GM12878 (cell line): ENCODE data around the gene WWOX. TPM values are rescaled to one million over a fixed set of nuclear protein-coding genes. Genes with fewer than 3 reads are reported as not detected.

Experiments
- ATAC-seq: fragments of 200-7000 bp; cut with Tn5 transposase; 3 replicates; pipeline ENCODE4 v1.9.1; 2020; ENCODE audit warnings: mild to moderate bottlenecking, moderate library complexity
- BruUV-seq: library from RNA; stranded (reverse); fragments of 400-500 nt; replicated peaks from 2 replicates; lab custom pipeline; 2021; lab: Mats Ljungman, UMichigan
- CTCF ChIA-PET: fragments of 300-600 bp; sonication (Branson Sonifier 250); formaldehyde crosslinking; extraction: SDS; loops from one replicate; lab custom pipeline; 2021; ENCODE audit warnings: inconsistent platforms; lab: Yijun Ruan, JAX
- POLR2A ChIA-PET: fragments of 350-600 bp; formaldehyde crosslinking; extraction: SDS; loops from one replicate; lab custom pipeline; 2021; ENCODE audit warnings: inconsistent platforms; lab: Charles Lee
- RAD21 ChIA-PET: fragments of 300-600 bp; sonication (Branson Sonifier 250); formaldehyde crosslinking; loops from one replicate; lab custom pipeline; 2023; ENCODE audit warnings: antibody characterized with exemption; ENCODE audit not compliant: unreplicated experiment; lab: Charles Lee
- SMC1A ChIA-PET: fragments of 300-600 bp; sonication (Branson Sonifier 250); formaldehyde crosslinking; loops from one replicate; lab custom pipeline; 2023; ENCODE audit not compliant: unreplicated experiment, uncharacterized antibody; lab: Charles Lee
- DNase-seq: peaks from one replicate; pipeline ENCODE4 v3.0.0-alpha.2; 2011; ENCODE audit warnings: low read depth, low spot score
- FAIRE-seq: peaks from 3 replicates; lab custom pipeline; 2011; peaks lifted over from hg19 to GRCh38; lab: Jason Lieb, UNC
- H2AFZ ChIP-seq: 2 replicates; pipeline ENCODE4 v1.6.0; 2011; ENCODE audit warnings: low read depth, low read length, control low read depth; ENCODE audit not compliant: control insufficient read depth
- H3K27ac ChIP-seq: 2 replicates; pipeline ENCODE4 v1.5.1; 2011; ENCODE audit warnings: control low read depth; ENCODE audit not compliant: control insufficient read depth, insufficient read depth
- H3K27me3 ChIP-seq, 2 experiments: replicated peaks in 1 of 2; 2 replicates each; pipeline versions ENCODE4 v1.6.0 to v1.6.1; 2011; ENCODE audit warnings: low read length in 1 of 2; ENCODE audit not compliant: control insufficient read depth in 2 of 2, insufficient read depth in 2 of 2
- H3K36me3 ChIP-seq, 2 experiments: 2 replicates each; pipeline ENCODE4 v1.5.1; 2011; ENCODE audit warnings: low read length in 1 of 2; ENCODE audit not compliant: control insufficient read depth in 2 of 2, insufficient read depth in 2 of 2
- H3K4me1 ChIP-seq: 2 replicates; pipeline ENCODE4 v1.6.1; 2011; ENCODE audit warnings: mild to moderate bottlenecking, low read length, moderate library complexity, mixed read lengths; ENCODE audit not compliant: control insufficient read depth, insufficient read depth
- H3K4me2 ChIP-seq: 2 replicates; pipeline ENCODE4 v1.6.0; 2011; ENCODE audit warnings: control low read depth; ENCODE audit not compliant: control insufficient read depth, insufficient read depth
- H3K4me3 ChIP-seq: fragments of 200-600 bp; sonication (generic); 2 replicates; pipeline ENCODE4 v1.5.1; 2016
- H3K79me2 ChIP-seq: 2 replicates; pipeline ENCODE4 v1.6.0; 2011; ENCODE audit warnings: low read length; ENCODE audit not compliant: control insufficient read depth, insufficient read depth
- H3K9ac ChIP-seq: 2 replicates; pipeline ENCODE4 v1.8.0; 2011; ENCODE audit warnings: low read length, control low read depth, mixed read lengths; ENCODE audit not compliant: control insufficient read depth, insufficient read depth
- H3K9me3 ChIP-seq: replicated peaks from 3 replicates; pipeline ENCODE4 v1.5.1; 2011; ENCODE audit warnings: mild to moderate bottlenecking, low read length; ENCODE audit not compliant: control insufficient read depth, insufficient read depth
- H4K20me1 ChIP-seq: 2 replicates; pipeline ENCODE4 v1.6.0; 2011; ENCODE audit not compliant: control insufficient read depth, insufficient read depth
- BACH1 ChIP-seq: fragments of 450-650 bp; IDR thresholded peaks from 2 replicates; pipeline ENCODE4 v1.6.1; 2017; ENCODE audit warnings: mild to moderate bottlenecking, borderline replicate concordance
- IKZF1 ChIP-seq: fragments of 450-650 bp; conservative IDR thresholded peaks from 2 replicates; pipeline ENCODE4 v1.6.1; 2017; ENCODE audit warnings: antibody characterized with exemption, mild to moderate bottlenecking
- IKZF2 ChIP-seq, 2 experiments: fragments of 450-650 bp; IDR thresholded peaks; 2 replicates each; pipeline ENCODE4 v1.6.1; 2017; ENCODE audit warnings: mild to moderate bottlenecking in 2 of 2, moderate library complexity in 2 of 2
- JUND ChIP-seq: IDR thresholded peaks from 2 replicates; pipeline ENCODE4 v1.6.1; 2012; ENCODE audit warnings: low read depth, mild to moderate bottlenecking, low read length, improper control_type of control experiment, moderate library complexity
- MEF2B ChIP-seq: fragments of 450-650 bp; IDR thresholded peaks from 2 replicates; pipeline ENCODE4 v1.6.1; 2018; ENCODE audit warnings: mild to moderate bottlenecking, moderate library complexity; ENCODE audit not compliant: partially characterized antibody, poor library complexity, severe bottlenecking
- NBN ChIP-seq: fragments of 450-650 bp; IDR thresholded peaks from 2 replicates; pipeline ENCODE4 v1.6.1; 2016
- NFYA ChIP-seq: IDR thresholded peaks from 2 replicates; pipeline ENCODE4 v1.6.1; 2011; ENCODE audit warnings: low read depth, mild to moderate bottlenecking, low read length, improper control_type of control experiment, borderline replicate concordance
- RBBP5 ChIP-seq: fragments of 200-600 bp; sonication (generic); conservative IDR thresholded peaks from 2 replicates; pipeline ENCODE4 v1.6.1; 2016
- STAT1 ChIP-seq: fragments of 450-650 bp; conservative IDR thresholded peaks from 2 replicates; pipeline ENCODE4 v1.6.1; 2014; ENCODE audit warnings: antibody characterized with exemption, mild to moderate bottlenecking
- TCF3 ChIP-seq: IDR thresholded peaks from 2 replicates; pipeline ENCODE4 v1.6.1; 2012; ENCODE audit warnings: low read depth, mild to moderate bottlenecking, low read length, borderline replicate concordance; ENCODE audit not compliant: insufficient read depth
- YY1 ChIP-seq: IDR thresholded peaks from 2 replicates; pipeline ENCODE4 v1.6.1; 2011; ENCODE audit warnings: low read depth, mild to moderate bottlenecking, low read length
- ZNF384 ChIP-seq: IDR thresholded peaks from 2 replicates; pipeline ENCODE4 v1.6.1; 2012; ENCODE audit warnings: low read depth, mild to moderate bottlenecking, low read length, improper control_type of control experiment, borderline replicate concordance
- WGBS: methylation state at CpG from one replicate; pipeline ENCODE4 v1.1.6; 2016; ENCODE audit warnings: low lambda C conversion rate; ENCODE audit not compliant: insufficient replicate concordance, insufficient coverage; ENCODE audit errors: missing lambda C conversion rate; 5-methylcytosine and 5-hydroxymethylcytosine counted together
- in situ Hi-C: fragments of 300-500 bp; cut with MboI; formaldehyde crosslinking; loops from 9 replicates; pipeline ENCODE4 v1.14.3; 2018; ENCODE audit warnings: mixed read lengths
- intact Hi-C: fragments of 100-400 bp; cut with micrococcal nuclease; formaldehyde crosslinking; loops from one replicate; pipeline ENCODE4 v1.14.2; 2022; ENCODE audit not compliant: unreplicated experiment
- polyA plus RNA-seq, 11 experiments: library from polyadenylated mRNA; depleted of rRNA in 4 of 11; unstranded in 6 of 11; stranded (reverse) in 5 of 11; fragments of >200 nt; fragmentation: Nextera tagmentation in 4 of 11; fragmentation: Illumina TruSeq in 1 of 11; extraction: Ambion mirVana in 4 of 11; extraction: Trizol in 1 of 11; gene quantifications; 1 replicate in 1 of 11; 2 replicates in 10 of 11; pipeline versions ENCODE4 v1.2.1 to v1.2.3, GENCODE V29; 2011 to 2016; ENCODE audit warnings: inconsistent platforms in 2 of 11, missing spikeins in 2 of 11, low read depth in 1 of 11
- total RNA-seq, 4 experiments: library from RNA; depleted of rRNA in 3 of 4; stranded (reverse); fragments of >200 nt in 3 of 4; fragmentation: Illumina TruSeq in 1 of 4; extraction: Trizol in 1 of 4; gene quantifications; 2 replicates each; pipeline versions ENCODE4 v1.2.1 to v1.2.3, GENCODE V29; 2013 to 2021
- TF ChIP-seq, protein P1 (sequence below): IDR thresholded peaks from 2 replicates; pipeline ENCODE4 v1.6.1; 2011; ENCODE audit warnings: borderline replicate concordance, low read depth, mild to moderate bottlenecking, moderate library complexity, low read length; ENCODE audit not compliant: insufficient read depth, poor library complexity, severe bottlenecking
- TF ChIP-seq, protein P2 (sequence below): IDR thresholded peaks from 2 replicates; pipeline ENCODE4 v1.6.1; 2011; ENCODE audit warnings: borderline replicate concordance, low read depth, mild to moderate bottlenecking, moderate library complexity, mixed read lengths, low read length; ENCODE audit not compliant: insufficient read depth; ENCODE audit errors: extremely low read length
- TF ChIP-seq, protein P3 (sequence below): fragments of 150-350 bp; IDR thresholded peaks from 2 replicates; pipeline ENCODE4 v1.6.1; 2016; ENCODE audit warnings: low read depth, low read length
- TF ChIP-seq, protein P4 (sequence below): IDR thresholded peaks from 2 replicates; pipeline ENCODE4 v1.6.1; 2011; ENCODE audit warnings: low read depth, mild to moderate bottlenecking, low read length, moderate library complexity, borderline replicate concordance; ENCODE audit errors: extremely low read depth

WWOX gene
- total and polyA plus RNA-seq, 10 of the 15 experiments (the other 5 are each of a cell fraction or from before 2014, with no cell fraction given): 2.8 to 24.4 (median 17.8) TPM

DNA sequence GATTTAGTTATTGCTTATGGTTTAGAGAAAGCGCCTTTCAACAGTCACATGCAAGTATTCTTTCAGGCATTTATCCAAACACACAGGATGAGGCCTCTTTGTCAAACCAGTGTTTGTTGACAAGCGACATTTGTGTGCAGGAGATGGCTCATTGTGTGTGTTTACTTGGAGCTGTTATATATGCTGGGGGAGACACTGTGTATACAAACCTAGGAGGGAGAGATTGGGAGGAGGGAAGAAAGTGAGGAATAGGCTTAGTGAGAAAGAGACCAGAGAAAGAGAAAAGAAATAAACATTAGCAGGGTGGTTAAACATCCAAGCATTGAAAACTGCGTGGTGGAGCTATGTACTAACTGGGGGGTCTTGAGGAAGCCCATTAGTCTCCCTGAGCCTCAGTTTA lies 1063.5 kb downstream of the WWOX start (continued):
- TF ChIP-seq, protein P1, sequence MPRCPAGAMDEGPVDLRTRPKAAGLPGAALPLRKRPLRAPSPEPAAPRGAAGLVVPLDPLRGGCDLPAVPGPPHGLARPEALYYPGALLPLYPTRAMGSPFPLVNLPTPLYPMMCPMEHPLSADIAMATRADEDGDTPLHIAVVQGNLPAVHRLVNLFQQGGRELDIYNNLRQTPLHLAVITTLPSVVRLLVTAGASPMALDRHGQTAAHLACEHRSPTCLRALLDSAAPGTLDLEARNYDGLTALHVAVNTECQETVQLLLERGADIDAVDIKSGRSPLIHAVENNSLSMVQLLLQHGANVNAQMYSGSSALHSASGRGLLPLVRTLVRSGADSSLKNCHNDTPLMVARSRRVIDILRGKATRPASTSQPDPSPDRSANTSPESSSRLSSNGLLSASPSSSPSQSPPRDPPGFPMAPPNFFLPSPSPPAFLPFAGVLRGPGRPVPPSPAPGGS: no peak
- no peak for TF ChIP-seq IKZF1
- TF ChIP-seq, protein P2, sequence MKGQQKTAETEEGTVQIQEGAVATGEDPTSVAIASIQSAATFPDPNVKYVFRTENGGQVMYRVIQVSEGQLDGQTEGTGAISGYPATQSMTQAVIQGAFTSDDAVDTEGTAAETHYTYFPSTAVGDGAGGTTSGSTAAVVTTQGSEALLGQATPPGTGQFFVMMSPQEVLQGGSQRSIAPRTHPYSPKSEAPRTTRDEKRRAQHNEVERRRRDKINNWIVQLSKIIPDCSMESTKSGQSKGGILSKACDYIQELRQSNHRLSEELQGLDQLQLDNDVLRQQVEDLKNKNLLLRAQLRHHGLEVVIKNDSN: no peak

DNA sequence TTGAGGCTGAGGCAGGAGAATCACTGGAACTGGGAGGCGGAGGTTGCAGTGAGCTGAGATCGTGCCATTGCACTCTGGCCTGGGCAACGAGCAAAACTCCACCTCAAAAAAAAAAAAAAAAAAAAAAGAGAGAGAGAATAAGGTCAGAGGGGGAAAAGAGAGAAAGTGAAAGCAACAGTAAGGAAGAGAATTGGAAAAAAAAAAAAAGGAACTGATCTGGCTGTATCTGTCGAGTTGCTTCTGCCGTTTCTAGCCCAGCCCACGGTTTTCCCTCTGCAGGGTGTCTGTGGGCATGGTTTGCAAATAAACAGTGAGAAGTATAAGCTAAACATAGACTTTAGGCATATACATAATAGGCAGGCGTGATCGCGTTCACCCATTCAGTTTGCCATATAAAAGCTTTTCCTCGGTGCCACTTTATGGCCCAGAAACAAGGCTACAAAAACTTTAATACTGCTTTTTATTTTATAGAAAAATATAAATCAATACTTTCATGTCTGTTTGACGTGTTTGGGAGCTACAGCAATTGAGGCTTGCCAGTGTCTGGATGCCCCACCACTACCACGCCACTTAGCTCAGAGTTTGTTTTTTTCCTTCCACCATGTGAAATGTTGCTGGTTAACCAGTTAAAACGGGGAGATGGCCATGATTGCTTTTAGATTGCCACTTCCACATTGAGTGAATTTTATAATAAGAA lies 1064.4 kb downstream of the WWOX start:
- no peaks in the 10 kb centered on the region for H3K9me3 ChIP-seq
- H3K27me3 ChIP-seq: no peaks in the 10 kb centered on the region
- ChIA-PET RAD21 (interaction anchor here (0.7 to 1.6 kb wide), 2 partner anchors 11 to 647 kb away, joined by 4 to 7 read pairs; no protein-coding TSS in a partner anchor), CTCF (no interaction called here), POLR2A (no interaction called here), SMC1A (interaction anchor here (0.6 to 2.8 kb wide), 4 partner anchors 12 to 287 kb away, joined by 3 to 13 read pairs (median 3); no protein-coding TSS in a partner anchor)
- H3K36me3 ChIP-seq: no peaks in the 10 kb centered on the region
- H3K9ac ChIP-seq: no peak overlapping the region
- 1% methylated on average over 10 of the region's 13 CpGs for WGBS
- H3K4me2 ChIP-seq: no peak overlapping the region
- no peaks in the 10 kb centered on the region for H3K4me1 ChIP-seq
- in situ Hi-C loops: no loop called here
- FAIRE-seq (no peak), ATAC-seq (peak; percentile 34; the same call in 2 of the 3 replicates), DNase-seq (no peak)
- no peaks in the 10 kb centered on the region for H4K20me1 ChIP-seq
- H2AFZ ChIP-seq: no peak overlapping the region
- H3K79me2 ChIP-seq: no peaks in the 10 kb centered on the region
- H3K4me3 ChIP-seq: no peak overlapping the region
- H3K27ac ChIP-seq: no peak overlapping the region
- intact Hi-C loops: no loop called here
- no TSS peak for BruUV-seq
- TF ChIP-seq ZNF384 (peak; percentile 71; the same call in 1 of the 2 replicates), BACH1 (no peak), YY1 (no peak), NFYA (no peak), MEF2B (peak; percentile 13), STAT1 (no peak), JUND (no peak), TCF3 (no peak), NBN (peak; percentile 31; the same call in 1 of the 2 replicates), RBBP5 (no peak), IKZF2 (IDR thresholded peaks at IDR 0.05) (peak; percentile 26 to 34; a peak in 2 of 4 replicates)
- TF ChIP-seq, protein P3, sequence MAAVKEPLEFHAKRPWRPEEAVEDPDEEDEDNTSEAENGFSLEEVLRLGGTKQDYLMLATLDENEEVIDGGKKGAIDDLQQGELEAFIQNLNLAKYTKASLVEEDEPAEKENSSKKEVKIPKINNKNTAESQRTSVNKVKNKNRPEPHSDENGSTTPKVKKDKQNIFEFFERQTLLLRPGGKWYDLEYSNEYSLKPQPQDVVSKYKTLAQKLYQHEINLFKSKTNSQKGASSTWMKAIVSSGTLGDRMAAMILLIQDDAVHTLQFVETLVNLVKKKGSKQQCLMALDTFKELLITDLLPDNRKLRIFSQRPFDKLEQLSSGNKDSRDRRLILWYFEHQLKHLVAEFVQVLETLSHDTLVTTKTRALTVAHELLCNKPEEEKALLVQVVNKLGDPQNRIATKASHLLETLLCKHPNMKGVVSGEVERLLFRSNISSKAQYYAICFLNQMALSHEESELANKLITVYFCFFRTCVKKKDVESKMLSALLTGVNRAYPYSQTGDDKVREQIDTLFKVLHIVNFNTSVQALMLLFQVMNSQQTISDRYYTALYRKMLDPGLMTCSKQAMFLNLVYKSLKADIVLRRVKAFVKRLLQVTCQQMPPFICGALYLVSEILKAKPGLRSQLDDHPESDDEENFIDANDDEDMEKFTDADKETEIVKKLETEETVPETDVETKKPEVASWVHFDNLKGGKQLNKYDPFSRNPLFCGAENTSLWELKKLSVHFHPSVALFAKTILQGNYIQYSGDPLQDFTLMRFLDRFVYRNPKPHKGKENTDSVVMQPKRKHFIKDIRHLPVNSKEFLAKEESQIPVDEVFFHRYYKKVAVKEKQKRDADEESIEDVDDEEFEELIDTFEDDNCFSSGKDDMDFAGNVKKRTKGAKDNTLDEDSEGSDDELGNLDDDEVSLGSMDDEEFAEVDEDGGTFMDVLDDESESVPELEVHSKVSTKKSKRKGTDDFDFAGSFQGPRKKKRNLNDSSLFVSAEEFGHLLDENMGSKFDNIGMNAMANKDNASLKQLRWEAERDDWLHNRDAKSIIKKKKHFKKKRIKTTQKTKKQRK: no peak
- TF ChIP-seq, protein P4, sequence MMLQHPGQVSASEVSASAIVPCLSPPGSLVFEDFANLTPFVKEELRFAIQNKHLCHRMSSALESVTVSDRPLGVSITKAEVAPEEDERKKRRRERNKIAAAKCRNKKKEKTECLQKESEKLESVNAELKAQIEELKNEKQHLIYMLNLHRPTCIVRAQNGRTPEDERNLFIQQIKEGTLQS: no peak
